Right forelimb (tissue), 1 donor: Measurements from ENCODE around the gene RBMS3.
"Not testable (repeated sequence)": the region's sequence is repeated elsewhere in the genome, so short reads cannot be mapped to it uniquely, and the experiment has no call there.

Experiments used
- DNase-seq: peaks from one replicate; pipeline ENCODE4 v3.0.0-alpha.2; 2018

RBMS3 gene

DNA sequence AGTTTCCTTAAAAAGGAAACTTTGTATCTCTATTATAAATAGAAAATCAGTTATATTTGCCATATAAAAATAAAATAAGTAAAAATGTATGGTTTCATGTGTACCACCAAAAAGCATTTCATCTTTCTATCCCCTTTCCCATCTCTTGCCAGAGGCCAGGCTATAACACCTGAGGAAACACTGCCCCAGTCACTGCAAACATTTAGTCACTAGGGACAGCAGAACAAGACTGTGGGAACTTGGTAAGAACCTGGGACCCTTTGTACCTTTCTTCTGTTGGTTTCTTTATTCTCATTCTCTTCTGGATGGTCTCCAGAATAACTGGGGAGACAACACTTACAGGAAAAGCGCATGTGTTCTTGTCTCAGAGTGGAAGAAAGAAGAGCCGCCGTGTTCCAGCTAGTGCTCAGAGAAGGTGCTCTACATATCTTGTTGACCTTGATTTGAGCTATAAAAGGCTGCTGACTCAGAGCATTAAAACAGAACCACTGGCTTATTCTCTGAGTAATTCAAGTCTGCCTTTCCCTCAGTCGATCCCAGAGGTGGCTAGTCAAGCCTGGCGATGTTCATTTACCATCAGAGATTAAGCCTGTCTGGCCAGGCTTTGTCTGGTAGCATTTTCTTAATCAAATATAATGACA is 361.6 kb downstream of the RBMS3 start:
- DNase-seq, result no peak

DNA sequence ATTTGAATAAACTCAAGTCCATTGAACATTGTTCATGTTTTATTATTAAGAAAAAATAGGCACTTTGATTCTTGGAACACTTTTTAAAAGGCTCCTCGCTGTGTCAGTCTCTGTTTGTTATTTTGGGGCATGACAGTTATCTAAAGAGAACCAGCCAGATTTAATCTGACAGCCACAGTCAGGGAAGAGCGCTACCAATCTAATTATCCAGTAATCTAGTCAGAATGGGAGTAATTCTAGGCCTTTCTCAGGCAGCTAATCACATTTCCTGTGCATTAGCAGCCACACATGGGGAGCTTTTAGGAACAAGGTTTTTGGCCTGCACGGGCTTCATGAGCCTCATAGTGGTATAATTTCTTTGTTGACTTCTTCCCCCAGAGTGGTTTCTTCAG is 362.2 kb downstream of the RBMS3 start:
- DNase-seq, result no peak

GRCh38 chr3:29644261-29644660 is 363.4 kb downstream of the RBMS3 start:
- DNase-seq, result no peak

GRCh38 chr3:29644956-29645636 is 364.2 kb downstream of the RBMS3 start:
- DNase-seq, result no peak

DNA sequence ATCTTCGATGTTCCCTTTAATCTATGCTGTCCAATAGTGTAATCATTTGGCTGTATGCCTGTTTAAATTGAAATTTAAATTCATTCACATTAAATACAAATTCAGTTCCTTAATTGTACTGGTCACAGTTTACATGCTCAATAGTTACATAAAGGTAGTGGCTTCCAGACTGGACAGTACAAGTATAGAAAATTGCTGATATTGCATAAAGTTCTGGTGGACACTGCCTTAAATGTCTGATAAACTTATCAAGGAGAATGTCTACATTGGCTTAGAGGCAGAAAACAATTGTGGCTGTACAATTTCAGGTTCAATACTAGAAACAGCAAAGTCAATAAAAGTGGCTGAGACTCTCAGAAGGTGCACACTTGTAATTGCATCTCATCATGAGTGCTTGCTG is 365.2 kb downstream of the RBMS3 start:
- no peak for DNase-seq

DNA sequence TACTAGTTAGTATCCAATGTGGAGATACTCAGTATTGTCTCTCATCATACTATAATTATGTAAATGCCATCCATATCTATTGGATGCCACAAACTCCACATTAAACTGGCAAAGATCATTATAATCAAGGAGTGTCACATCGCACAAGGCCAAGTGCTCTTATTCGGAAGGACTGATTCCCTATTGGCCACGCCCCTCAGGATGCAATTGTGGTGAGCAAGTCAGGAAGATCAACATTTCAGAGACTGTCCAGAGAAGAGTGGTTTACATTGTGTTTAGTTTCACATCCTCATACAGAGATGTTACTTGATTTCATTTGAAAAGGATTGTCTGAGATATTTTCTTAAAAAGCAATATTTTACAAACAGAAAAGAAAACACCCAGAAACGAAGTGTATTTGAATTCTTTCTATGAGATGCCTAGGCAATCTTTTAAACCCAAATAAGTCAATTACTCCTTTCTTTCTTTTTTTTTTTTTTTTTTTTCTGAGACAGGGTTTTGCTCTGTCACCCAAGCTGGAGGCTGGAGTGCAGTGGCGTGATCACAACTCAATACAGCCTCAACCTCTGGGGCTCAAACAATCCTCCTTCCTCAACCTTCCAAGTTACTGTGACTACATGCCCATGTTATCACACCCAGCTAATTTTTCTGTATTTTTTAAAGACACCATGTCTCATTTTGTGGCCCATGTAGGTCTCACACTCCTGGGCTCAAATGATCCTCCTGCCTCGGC is 369.1 kb downstream of the RBMS3 start:
- DNase-seq, result no peak

- DNase-seq, result no peak
Observed at GRCh38 chr3:29653680-29654079, 372.8 kb downstream of the RBMS3 start.

- DNase-seq, result no peak
Observed at GRCh38 chr3:29655015-29655747, 374.3 kb downstream of the RBMS3 start.

DNA sequence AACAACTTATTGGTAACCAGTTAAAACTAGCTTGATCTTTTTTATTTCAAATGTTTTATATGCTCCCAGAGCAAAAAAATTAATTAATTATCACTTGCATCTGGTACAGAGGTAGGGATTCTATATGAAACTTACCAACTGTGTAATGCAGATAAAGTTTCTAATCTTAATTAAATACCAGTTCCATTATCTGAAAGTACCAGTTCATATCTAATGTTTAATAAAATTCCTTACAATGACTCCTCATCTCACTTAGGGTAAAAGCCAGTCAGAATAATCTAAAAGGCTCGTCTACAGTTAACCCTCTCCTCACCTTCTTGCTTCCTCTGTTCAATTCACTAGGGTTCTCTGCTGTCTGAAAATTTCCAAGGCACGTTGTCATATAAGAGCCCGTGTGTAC is 384.8 kb downstream of the RBMS3 start:
- no peak for DNase-seq

GRCh38 chr3:29668233-29668632 is 387.4 kb downstream of the RBMS3 start:
- DNase-seq, result no peak

GRCh38 chr3:29668728-29669127 is 387.9 kb downstream of the RBMS3 start:
- DNase-seq, result no peak

DNA sequence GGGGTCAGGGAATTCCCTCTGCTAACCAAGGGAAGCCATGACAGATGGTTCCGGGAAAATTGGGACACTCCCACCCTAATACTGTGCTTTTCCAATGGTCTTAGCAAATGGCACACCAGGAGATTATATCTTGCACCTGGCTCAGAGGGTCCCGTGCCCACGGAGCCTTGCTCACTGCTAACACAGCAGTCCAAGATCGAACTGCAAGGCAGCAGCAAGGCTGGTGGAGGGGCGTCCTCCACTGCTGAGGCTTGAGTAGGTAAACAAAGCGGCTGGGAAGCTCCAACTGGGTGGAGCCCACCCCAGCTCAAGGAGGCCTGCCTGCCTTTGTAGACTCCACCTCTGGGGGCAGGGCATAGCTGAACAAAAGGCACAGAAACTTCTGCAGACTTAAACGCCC is 389.6 kb downstream of the RBMS3 start:
- DNase-seq, result not testable (repeated sequence)

- DNase-seq, result no peak
Observed at GRCh38 chr3:29677421-29677820, 396.6 kb downstream of the RBMS3 start.

DNA sequence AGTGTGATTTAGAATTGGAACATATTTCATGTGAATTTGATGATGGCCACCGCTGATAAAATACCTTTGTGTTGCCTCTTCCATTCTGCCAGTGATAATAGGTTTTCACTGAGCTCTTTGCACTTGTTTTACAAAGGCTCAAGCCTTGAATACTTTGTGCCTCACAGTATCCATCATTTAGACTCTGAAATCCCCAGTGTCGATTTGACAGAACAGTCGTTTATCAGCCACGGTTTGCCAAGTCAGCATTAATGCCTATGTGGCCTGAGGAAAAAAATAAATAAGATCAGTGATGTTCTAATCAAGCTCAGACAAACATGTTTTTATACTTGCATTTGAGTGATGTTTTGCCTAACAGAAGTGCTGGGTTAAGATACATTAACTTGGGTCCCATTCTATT is 399.1 kb downstream of the RBMS3 start:
- DNase-seq, result no peak

DNA sequence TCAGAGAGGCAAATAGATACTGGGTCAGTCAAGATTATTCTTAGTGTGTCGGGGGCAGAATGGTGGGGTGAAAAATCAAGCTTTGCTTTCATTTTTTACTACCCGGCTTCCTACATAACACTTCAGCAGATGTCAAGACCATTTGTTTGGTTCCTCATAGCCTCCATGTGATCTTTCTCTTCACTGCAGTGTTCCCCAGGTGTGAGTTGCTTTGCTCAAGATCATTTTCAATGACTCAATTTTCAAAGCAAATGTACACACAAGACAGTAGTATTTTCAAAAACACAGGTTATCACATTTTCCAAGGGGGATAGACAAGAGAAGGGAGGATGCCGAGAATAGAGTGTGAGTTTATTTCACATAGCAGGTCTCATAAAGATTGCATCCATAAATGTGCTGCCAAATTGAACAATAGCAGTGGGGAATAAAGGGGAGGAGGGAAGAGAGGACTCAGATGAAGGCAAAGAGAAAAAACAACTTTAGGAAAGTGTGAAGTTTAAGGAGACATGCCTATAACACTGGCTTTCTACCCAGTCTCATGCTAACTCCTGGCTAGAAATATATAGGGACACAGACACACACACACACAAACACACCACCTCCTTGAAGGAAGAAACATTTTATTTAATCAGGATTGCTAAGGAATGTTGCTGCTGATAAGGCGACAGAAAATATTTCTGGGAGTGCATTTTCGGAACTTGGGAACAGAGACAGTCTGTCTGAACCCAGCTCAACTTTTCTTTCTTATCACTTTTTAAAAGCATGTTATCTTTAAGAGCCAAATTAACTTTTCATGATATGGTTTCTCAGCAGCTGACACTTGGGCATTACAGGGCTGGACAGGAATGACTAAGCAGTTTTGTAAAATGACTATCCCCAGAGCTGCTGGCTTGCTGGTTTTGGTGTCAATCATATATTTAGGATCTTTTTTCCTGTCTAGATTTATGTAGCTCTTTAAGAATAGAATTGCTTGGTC is 402.4 kb downstream of the RBMS3 start:
- DNase-seq, result no peak

DNA sequence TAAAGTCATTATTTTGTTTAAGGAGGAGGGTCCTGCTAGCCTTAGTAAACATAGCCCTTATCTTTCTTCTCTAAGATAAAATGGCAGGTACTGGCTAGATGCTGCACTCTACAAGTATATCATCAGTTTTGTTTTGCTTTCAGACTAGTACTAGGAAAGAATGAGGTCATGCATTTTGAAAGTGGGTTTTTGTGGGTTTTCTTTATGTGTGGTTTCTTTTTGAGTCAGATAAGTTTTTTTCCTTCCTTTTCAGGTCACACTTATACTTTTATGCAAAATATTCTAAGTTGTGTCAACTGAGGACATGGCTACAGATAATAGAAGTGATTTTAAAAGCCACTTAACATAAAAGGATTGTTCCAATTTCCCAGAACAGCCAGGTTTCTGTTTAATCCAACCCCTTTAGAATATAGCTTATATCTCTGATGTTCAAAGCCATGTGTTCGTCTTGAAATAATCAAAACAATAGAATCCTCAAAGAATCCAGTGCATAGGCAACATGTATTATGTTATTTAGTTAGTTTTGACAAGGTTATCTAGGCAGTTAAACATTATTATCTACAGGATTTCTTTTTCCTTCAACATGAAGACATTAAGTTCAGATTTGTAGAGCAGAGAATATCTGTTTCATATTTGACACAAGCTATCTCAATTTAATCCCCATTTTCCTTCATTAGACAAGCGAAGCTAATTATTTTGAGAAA is 406.2 kb downstream of the RBMS3 start:
- DNase-seq, result no peak

- DNase-seq, result no peak
Observed at GRCh38 chr3:29690686-29691353, 409.9 kb downstream of the RBMS3 start.

DNA sequence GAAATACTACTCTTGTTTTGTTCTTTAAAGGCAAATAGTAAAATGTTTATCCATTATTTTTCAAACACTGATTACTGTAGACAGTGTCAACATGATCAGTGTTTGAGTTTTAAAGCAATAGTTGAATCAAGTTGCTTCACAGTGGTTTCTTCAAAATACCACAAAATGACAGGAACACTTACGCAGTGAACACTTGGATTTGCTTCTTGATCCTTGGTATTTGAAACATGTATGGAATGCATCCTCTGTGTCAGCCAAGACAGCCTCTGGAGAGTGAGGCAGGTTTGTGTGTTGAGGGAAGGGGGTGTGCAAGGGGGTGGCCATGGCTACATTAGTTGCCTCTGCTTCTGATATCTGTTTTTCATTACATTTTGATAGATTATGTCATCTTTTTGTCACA is 413.0 kb downstream of the RBMS3 start:
- DNase-seq, result no peak

DNA sequence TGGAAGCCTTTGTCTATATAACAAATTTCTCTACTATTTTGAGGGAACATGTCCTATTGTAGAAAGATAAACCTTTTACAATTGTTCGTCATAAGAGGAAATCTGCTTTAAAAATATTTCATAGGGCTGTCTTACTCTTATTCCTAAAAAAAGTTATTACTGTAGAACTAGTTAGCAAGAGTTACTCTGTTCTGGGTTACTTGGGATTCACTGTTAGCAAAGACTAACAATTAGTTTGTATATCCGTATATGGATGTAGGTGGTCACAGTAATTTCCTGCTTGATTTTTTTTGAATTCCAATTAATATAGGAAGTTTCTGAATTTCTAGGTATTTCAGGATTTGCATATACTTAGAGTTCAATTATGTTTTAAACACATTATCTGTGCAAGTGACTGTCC is 413.5 kb downstream of the RBMS3 start:
- DNase-seq, result no peak

DNA sequence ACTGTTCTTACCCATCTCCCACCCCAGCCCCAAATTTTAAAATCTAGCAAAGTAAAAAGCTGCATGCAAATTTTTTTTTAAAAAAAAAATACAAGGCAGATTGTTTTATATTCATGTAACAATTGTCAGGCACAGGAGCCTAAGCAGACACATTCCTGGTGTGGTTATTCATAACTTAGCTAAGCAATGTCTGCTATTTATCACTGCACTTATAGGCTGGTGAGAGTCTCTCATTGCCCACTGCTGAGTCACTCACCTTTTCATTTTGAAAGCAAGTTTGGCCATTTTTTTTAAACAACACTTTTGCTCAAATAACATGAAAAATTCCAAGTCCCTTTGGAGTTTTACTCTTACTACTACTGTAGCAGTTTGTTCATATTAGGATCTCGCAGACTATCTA is 413.9 kb downstream of the RBMS3 start:
- DNase-seq, result no peak

GRCh38 chr3:29695201-29695600 is 414.3 kb downstream of the RBMS3 start:
- DNase-seq, result no peak
